COLO668 (cell line): ENCODE measurements around the gene ARHGEF19.
"Not testable (repeated sequence)": the region's sequence is repeated elsewhere in the genome, so short reads cannot be mapped to it uniquely, and the experiment has no call there.

Experiments used
- DNase-seq: peaks from one replicate; lab custom pipeline; 2025; ENCODE audit not compliant: unreplicated experiment; lab: John Stamatoyannopoulos, UW

ARHGEF19 gene

DNA sequence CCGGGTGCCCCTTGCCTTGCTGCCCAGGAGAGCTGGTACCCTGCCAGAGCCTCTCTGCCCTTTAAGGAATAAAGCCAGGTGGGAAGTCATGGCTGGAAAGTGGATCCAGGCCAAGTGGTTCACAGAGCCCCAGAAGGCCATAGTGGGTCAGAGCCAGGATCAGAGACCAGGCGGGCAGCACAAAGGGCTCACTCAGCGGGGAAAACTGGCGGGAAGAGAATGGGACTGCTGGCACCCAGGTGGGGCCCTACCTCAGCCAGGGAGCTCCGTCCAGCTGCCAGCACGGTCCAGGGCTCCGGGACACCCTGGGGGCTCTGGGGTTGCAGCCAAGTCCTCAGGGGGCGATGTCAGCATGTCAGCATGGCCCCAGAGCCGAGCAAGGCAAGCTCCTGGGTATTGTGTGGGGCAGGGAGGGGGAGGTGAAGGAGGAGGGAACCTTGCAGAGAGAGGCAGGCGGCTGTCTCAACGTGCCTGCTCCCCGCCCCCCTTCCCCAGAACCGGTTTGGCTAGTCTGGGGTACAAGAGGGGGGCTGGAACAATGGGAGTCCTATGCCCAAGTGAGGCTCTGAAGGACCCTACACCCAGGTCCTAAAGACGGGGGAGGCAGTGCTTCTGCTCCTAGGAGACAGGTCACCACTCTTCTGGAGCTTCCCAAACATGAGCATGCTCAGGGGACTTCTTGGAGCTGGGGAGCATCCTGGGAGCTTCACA lies at the start of gene ARHGEF19:
Gene ARHGEF19 (minus strand): TSS at position 402 of the 711 bp plus-strand sequence. CDS start 3,598 bp downstream, outside the sequence.
- DNase-seq = peak; percentile 76

GRCh38 chr1:16262067-16262466 lies 49.6 kb upstream of the ARHGEF19 start:
- DNase-seq = no peak

- no peak for DNase-seq
Observed at GRCh38 chr1:16260814-16261213, 48.4 kb upstream of the ARHGEF19 start.

DNA sequence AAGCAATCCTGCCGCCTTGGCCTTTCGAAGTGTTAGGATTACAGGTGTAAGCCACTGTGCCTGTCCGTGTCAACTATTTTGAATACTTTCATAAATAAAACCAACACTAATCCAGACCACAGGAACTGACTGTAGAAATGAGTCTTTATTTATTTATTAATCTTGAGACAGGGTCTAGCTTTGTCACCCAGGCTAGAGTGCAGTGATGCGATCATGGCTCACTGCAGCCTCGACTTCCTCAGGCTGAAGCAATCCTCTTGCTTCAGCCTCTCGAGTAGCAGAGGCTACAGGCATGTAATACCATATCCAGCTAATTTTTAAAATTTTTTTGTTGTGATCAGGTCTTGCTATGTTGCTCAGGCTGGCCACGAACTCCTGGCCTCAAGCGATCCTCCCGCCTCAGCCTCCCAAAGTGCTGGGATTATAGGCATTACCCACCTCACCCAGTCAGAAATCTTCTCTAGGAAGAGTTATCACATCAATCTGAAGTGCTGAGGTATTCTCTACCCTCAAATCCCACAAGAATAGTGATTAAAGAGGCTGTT lies 46.2 kb upstream of the ARHGEF19 start:
- no peak for DNase-seq

DNA sequence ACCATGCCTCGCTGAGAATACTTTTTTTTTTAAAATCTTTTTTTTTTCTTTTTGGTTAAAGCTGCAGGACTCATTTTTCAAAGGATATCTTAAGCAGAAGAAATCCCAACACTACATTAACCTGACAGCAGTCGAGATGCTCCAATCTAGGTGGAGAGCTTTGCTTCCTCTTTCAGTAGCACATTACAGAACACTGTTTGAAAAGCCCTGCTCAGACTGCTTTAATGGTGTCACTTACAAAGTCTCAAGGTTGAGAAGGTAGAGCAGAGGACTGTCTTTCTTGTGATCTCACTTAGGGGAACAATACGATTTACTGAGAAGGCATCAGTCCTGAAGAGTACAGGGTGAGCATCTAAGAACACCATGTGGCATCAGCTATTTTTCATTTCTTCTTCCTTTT lies 45.5 kb upstream of the ARHGEF19 start:
- no peak for DNase-seq

- not testable (repeated sequence) for DNase-seq
Observed at GRCh38 chr1:16257556-16257955, 45.1 kb upstream of the ARHGEF19 start.

- DNase-seq = no peak
Observed at GRCh38 chr1:16256478-16256877, 44.0 kb upstream of the ARHGEF19 start.

- no peak for DNase-seq
Observed at GRCh38 chr1:16254263-16254928, 41.9 kb upstream of the ARHGEF19 start.

- no peak for DNase-seq
Observed at GRCh38 chr1:16253332-16253922, 41.0 kb upstream of the ARHGEF19 start.

DNA sequence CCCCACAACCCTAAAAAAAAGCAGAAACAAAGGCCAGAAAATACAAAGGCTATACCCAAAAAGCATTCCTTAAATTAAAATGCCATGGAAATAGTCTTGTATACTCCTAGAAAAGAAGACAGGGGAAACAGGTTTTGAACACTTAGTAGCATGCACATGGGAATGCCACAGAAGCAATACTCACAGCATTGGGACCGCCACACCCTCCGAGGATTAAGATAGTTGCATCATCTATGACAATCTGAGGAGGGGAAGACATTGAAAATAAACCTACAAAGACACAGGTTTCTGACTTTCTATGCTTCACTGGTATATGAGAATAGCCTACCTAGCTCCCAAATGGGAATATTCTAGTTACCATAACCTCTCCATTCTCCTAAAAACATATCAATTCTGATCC lies 40.5 kb upstream of the ARHGEF19 start:
- no peak for DNase-seq

- DNase-seq = no peak
Observed at GRCh38 chr1:16251381-16251780, 38.9 kb upstream of the ARHGEF19 start.

GRCh38 chr1:16250524-16251251 lies 38.2 kb upstream of the ARHGEF19 start:
- DNase-seq = no peak

- DNase-seq = no peak
Observed at GRCh38 chr1:16249596-16250241, 37.3 kb upstream of the ARHGEF19 start.

GRCh38 chr1:16248603-16249516 lies 36.4 kb upstream of the ARHGEF19 start:
- DNase-seq = peak; percentile 97

DNA sequence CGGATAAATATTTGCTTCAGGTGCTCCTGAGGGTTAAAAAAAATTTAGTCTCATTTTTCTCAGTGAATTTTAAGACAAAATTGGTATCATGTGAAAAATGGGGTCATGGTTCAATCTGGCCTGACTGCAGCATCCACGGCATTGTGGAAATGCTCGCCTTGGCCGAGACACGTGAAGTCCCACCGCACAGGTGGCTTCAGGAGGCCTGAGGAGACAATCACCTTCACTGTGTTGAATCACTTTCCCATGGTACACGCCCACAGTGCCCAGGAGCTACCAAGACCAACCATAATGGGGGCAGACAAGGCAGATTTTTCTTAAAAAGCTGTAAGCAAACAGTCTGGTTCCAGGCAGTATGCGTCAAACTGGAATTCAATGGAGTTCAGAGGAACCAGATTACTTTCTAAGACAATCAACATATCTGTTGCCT lies 35.6 kb upstream of the ARHGEF19 start:
- peak; percentile 42 for DNase-seq

GRCh38 chr1:16247441-16247840 lies 35.0 kb upstream of the ARHGEF19 start:
- DNase-seq = no peak

GRCh38 chr1:16246961-16247360 lies 34.5 kb upstream of the ARHGEF19 start:
- DNase-seq = no peak

DNA sequence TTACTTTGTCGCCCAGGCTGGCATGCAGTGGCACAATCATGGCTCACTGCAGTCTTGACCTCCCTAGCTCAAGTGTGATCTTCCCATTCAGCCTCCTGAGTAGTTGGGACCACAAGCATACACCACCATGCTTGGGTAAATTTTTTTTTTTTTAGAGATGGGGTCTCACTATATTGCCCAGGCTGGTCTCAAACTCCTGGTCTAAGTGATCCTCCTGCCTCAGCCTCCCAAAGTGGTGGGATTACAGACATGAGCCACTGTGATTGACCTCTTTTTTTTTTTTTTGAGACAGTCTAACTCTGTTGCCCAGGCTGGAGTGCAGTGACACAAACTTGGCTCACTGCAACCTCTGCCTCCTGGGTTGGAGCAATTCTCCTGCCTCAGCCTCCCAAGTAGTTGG lies 33.8 kb upstream of the ARHGEF19 start:
- DNase-seq = not testable (repeated sequence)

DNA sequence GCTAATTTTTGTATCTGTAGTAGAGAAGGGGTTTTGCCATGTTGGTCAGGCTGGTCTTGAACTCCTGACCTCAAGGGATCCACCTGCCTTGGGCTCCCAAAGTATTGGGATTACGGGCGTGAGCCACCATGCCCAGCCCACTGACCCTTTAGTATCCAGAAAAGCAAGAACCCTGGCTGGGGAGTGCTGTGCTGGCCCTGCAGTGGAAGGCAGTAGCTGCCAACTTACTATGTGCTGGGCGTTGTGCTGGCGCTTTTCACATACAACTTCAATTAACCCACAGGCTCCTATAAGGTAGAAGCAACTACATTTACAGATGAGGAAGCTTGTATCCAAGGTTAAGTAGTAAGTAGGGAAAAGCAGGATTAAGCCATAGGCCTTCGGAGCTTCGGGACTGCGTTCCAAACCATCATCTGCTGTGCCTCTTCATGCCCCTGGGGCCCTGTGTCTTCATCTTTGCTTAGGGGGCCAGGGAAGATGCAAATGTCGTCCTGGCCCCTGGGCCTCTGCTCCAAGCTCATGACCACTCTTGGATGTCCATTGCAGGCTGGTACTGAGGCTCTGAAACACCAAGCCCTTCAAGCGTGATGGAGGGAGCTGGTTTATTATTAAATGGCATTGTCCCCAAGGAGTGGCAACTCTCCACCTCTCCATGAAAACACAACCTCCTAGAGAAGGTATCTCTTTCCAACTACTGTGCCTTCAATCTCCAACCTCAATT lies 33.2 kb upstream of the ARHGEF19 start:
- no peak for DNase-seq
